Hindlimb muscle (tissue), 1 donor: ENCODE results near the gene PTPRO. TPM values are rescaled to one million over a fixed set of nuclear protein-coding genes. Genes with fewer than 3 reads are reported as not detected.
A peak's percentile ranks its signal among the peaks of the same experiment; 100 is the strongest.

Experiments
- DNase-seq: peaks from one replicate; pipeline ENCODE4 v3.0.0-alpha.2; 2013
- polyA plus RNA-seq: library from polyadenylated mRNA; unstranded; fragments of 120-200 nt; gene quantifications from one replicate; pipeline ENCODE4 v1.2.1, GENCODE V29; 2013; ENCODE audit not compliant: insufficient read length

Gene PTPRO
- polyA plus RNA-seq = 1.9 TPM

DNA sequence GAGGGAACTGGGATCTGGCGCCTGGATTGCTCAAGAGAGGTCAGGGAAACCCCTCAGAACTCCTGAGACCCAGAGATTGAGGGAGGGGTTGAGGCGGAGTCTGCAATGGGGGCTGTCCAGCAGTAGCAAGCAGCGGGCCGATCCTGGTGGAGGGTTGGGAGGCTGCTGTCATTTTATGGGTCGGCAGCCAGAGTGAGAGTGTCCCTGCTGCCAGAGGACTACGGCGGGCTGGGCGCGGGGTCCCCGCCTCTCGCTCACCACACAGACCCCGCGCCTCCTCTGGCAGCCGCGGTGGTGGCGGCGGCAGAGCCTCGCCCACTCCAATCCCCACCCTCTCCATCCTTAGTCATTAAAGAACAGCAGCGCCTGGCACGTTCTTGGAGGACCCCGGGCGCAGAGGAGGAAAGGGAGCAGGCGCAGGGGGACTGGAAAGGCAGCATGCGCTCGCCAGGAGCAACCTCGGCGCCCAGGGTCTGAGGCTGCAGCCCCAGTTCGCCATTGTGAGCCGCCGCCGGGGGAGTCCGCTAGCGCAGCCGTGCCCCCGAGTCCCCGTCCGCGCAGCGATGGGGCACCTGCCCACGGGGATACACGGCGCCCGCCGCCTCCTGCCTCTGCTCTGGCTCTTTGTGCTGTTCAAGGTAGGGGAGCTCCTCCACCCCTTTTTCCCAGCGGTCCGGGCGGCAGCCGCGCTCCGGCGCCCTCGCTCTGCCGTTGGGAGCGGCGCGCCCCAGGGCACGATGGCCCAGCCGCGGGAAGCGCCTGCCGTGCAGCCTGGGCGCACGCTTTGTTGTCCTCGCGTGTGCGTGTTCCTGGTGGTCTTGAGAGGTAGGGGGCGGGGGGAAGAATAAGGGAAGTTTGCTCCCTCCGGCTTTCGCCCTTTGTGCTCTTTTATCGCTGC, at the start of gene PTPRO:
Gene PTPRO, plus strand, starts transcription at position 345 of the 898 bp plus-strand sequence.
- DNase-seq = no peak

DNA sequence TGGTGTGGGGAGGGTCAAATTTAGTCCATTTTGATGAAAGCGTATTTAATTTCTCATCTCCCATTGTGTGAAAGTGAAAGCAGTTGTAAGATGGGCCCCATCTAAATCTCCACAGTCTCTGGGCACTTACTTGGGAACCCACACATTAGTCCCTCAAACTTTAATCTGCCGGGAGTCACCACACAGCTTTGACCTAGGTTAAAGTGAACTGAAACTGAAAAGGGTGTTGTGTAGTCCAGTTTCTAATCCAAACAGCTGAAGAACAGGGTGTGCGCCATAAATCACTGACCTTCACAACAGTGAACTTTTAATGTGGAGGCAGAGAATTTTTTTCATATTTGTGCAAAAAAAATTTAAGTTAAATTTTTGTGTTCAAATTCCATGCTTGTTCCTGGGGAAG, 48.4 kb upstream of the PTPRO start:
- no peak for DNase-seq

DNA sequence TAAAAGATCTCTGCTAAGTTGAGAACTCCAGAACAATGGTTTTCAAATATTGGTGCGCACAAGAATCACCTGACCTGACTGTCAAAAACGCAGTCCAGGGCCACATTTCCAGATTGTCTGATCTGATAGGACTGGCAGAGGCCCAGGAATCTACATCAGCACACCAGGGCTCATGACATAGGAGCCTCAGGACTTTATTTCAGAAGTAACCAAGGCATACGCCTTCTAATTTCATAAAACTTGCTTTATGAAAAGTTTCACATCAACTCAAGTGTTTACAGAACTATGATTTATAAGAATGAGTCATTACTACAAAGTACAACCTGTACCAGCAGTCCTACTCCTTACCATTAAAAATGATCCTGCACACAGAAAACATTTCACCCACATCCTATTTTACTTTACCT, 47.7 kb upstream of the PTPRO start:
- no peak for DNase-seq

DNA sequence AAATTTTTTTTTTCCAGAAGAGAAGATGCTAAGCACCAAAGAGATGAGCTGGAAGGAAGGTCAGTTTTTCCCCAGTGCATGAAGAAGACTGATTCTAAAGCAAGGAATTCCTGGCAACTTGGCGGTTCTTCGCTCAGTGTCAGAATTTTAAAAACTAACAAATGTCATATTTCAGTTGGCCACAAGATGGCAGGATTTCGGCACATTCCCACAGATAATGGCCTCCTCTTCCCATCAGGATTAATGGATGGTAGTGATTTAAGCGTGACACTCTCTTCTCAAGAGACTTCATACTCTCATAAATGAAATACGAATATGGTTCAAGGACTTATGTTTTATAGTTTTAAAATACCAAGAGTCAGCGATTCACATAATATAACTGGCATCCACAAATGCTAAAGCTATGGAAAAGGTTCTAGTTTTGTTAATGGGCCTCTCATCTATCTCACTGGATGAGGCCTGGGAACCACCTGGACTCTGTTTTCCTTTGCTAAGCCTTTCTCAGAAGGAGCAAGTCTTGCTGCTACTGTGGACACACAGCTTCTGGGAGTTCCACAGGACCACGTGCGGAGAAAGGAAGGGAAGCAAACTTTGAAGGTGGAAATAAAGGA, 46.1 kb upstream of the PTPRO start:
- DNase-seq = peak; percentile 65

DNA sequence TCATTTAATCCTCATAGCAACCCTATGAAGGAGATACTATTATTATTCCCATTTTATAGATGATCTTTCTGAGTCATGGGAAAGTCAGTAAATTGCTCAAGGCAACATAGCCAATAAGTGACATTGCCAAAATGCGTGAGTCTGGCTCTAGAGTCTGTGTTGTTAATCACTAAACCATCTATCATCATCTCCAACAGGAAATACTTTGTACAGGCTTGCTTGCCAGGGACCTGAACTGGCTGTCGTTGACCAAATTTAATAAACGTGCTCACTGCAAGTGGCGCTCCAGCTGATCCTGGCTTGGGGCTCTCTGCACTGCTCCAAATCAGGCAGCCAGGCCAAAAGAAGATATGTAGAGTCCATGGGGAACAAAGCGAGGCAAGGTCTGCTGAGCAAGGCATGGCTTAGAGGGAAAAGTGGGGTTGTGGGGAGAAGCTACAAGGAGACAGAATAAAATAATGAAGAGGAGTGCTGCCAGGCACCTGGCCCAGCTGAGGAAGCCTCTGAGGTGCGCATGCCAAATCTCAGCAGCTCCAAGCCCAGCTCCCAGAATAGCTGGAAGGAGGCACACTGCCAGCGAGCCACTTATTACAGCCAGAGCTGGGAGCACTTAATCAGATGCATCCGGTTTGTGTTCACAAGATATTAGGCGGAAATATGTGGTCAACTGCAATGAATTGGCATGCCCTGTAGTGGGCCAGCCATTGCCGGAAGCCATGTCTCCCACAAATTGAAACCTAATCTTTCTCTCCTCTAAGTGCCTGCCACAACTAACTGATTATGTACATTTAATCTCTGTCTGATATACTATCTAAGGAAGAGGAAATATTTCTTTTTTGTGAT, 43.3 kb upstream of the PTPRO start:
- peak; percentile 61 for DNase-seq

DNA sequence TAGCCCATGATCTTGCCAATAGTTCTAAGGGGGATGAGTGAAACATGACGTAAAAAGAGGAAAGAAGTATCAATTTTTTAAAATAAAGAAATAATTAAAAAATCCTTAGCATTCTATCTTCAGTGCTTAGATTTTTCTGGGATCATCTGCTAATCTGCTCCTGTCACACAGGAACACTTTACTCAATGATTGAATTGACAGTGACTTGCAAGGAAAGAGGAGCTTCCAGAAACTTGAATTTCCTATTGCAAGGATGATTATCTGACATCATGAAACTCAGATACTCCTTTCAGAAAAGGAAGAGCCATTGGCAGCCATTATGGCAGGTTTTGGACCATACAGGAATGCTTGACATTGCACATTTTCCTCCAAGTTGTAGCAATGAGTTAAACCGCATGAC, 41.4 kb upstream of the PTPRO start:
- DNase-seq = no peak

DNA sequence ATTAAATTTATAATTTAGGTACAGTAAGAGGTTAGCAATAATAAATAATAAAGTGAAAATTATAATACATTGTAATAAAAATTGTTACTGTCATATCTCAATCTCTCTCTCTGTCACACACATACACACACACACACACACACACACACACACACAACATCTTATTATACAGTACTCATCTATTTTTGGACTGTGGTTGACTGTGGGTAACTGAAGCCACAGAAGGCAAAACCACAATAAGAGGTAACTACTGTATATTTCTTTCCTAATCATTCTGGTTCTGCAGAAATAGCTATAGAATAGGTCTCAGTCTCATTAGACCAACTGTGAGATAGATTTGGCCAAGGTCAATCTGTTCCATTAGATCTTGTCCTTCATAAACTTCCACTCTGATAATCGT, 33.1 kb upstream of the PTPRO start:
- DNase-seq = no peak

DNA sequence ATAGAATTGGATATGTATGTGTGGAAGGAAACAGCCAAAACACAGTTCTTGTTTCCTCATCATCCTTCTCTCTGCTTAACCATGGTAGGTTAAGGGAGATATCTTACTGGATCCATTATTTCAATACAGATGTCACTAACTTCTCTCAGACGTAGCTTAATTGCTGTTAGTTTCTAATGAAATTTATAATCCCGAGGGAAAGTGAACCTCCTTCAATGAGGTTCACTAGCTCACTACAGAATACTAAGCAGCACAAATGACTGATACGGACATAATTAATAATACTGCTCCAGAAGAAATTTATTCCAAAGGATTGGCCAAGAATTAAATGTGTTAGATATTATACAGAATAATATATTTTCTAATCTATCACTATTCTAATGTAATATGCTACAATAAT, 28.6 kb upstream of the PTPRO start:
- DNase-seq = no peak

DNA sequence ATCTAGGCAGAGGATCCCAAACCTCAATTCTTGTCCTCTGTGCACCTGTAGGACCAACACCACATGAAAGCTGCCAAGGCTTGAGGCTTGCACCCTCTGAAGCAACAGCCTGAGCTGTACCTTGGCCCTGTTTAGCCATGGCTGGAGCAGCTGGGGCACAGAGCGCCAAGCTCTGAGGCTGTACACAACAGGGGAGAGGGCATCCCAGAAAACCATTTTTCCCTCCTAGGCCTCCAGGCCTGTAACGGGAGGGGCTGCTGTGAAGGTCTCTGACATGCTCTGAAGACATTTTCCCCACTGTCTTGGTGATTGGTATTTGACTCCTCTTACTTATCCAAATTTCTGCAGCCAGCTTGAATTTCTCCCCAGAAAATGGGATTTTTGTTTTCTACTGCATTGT, 22.4 kb upstream of the PTPRO start:
- DNase-seq = no peak

DNA sequence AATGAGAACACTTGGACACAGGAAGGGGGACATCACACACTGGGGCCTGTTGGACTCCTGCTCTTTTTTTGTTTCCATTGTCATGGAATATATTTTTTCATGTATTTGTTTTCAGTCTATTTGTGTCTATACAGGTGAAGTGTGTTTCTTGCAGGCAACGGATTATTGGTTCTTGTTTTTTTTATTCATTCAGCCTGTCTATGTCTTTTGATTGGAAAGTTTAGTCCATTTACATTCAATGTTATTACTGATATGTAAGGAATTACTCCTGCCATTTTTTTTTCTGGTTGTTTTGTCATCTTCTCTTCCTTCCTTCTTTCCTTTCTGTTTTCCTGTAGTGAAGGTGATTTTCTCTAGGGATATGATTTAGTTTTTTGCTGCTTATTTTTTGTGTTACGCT, 18.0 kb upstream of the PTPRO start:
- no peak for DNase-seq

DNA sequence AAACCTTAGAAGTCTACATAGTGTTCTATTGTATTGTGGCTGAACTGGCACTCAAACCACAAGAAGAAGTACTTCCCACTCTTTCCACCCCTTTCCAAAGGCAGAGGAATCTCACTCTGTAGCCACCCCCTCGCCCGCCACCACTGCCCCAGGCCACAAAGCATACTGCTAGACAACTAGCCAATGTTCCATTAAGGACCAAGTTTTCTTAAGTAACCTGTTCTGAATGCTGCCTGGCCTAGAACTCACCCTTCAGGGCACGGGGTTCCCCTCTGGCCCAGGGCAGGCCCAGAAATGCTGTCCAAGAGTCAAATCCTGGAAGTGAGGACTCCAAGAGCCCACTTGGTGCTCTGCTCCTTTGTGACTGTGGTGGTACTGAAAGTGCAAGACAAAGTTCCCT, 15.7 kb upstream of the PTPRO start:
- no peak for DNase-seq

DNA sequence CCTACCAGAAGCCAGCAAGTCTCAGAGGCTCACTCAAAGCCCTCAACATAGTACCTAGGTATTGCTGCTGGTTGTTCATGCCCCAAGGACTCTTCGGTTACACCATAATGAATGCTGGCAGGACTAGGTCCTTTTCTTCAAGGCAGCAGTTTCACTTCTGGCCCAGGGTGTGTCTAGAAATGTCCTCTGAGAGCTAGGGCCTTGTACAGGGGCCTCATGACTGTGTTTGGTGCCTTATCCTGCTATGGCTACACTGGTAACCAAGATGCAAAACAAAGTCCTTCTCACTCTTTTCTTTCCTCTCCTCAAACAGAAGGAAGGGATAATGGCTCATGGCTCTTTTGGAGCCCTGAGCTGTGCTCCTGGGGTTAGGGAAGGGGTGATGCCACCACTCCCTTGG, 15.2 kb upstream of the PTPRO start:
- DNase-seq = no peak

DNA sequence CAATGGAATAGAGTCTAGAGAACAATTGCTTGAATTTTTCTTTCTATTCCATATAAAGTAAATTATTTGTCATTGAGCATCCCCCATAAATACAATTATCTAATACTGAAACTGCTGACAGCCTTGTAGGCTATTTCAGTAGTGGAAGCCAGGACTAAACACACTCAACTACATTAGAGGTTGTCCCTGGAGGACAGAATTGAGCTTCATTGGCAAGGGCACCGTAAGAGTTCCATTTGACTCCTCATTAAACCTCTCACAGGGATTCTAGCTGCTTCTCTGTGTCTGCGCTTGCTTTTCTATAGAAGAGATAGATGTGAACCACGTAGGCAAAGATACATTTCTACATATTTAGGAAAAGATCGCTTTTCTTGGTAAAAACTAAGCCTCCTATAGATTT, 3.5 kb upstream of the PTPRO start:
- DNase-seq = no peak

DNA sequence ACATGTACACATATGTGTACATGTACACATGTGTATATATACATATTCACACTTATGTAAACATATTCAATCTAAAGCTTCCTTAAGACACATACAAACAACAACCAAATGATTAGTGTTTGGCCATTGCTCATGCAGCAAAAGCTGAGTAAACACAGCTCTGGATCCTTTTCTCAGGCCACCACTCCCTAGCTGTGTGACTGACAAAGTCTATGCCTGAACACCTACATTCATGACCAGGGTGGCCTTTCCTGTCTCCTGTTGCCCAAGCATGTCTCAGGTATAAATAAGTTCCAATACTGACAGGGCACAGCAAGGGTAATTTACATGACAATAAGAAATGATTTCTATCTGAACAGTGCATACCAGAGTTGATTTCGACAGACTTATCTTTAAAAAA, 1.4 kb upstream of the PTPRO start:
- no peak for DNase-seq

DNA sequence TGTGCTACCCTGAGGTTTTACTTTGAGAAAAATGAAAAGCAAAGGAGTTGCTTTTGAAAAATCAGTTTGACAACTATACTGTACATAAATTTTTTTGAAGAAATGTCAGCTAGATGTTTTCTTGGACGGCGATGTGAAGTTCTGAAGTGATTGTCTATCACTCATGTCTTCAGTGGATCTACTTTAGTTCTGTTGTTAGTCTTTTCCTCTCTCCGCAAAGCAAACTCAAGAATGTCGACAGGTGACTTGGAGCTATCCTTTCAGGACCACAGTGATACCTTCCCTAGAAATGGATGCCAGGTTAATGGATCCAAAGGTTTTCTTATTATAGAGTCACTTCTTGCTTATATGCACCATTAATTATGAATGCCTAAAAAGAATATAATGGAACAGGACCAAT, 1.2 kb downstream of the PTPRO start:
- no peak for DNase-seq

DNA sequence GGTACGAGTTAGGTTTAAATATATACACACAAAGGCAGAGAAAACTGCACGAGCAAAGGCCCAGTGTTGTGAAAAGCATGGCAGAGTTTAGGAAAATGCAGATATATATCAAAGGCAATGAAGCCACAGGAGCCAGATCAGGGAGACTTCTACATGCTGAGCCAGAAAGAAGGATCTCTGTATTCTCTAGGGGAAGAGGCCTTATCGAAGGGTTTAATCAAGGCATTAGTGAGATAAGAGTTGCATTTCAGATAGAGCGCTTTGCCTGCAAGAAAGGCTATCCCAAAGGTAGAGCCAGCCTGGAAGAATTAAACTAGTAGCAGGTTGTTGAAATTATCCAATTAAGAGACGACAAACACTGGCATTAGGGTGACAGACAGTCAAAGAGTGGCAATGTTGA, 7.6 kb downstream of the PTPRO start:
- no peak for DNase-seq

DNA sequence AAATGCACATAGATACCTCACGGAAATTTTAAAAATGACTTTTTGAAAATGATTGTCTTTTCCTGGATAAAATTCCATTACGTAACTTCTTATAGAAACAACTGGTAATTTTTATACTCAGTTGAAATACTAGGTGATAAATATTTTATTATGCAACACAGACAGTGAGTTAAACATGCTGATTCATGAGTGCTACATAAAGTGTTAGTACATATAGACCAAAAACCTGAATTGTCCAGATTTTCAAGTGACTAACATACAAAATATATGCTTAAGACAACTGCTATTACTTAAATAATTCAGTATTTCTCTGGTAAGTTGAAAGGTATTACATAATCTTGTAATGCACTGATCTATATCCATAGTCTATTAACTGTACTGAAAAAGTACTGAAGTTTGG, 11.9 kb downstream of the PTPRO start:
- DNase-seq = no peak

DNA sequence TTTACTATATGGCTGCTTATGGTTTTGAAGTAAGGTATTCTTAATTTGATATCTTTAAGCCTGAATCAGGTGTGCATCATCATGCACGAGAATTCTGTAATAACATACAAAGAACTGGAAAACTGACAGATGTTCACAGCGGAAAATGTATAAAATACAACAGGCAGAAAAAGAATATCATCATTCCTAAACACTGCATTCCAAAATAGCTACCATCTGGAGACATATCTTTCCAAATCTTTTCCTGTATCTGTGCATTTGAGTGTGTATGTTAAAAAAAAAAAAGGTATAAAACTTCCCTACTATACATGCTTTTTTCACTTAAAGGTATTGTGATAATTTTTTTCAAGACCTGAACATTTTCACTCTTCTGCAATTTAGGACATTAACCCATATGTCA, 13.7 kb downstream of the PTPRO start:
- no peak for DNase-seq

DNA sequence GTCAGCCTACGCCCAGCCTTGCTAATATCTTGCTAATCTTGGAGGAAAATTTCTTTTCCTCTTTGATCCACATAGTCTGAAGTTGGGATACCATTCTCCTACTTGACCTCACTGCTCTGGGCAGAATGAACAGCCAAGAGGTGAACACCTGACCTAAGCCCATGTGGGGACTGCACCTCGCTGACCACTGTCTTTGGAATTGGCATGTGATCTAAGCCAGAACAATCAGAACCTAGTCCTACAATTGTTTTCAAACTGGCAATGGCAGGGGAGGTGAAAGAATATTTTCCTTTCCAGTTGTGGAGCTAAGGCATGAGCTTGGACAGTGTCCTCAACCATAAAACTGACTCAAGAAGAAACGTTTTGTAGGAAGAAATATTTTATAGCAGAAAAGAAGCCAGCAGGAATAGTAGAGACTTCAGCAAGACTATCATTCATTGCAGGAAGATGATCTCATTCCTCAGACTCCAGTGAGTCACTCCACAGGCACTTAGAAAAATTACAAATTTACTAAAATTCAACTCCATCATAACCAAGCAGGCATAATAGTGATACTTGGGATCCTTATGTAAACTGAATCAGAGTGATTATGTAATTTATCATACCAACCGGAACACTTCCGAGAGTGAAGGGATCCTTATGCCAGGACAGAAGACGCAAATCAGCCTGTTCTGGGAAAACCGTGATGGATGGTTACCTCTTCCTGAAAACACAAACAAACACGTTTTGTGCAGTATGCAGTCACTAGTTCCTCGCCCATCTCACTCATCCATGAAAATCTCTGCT, 14.7 kb downstream of the PTPRO start:
- no peak for DNase-seq

DNA sequence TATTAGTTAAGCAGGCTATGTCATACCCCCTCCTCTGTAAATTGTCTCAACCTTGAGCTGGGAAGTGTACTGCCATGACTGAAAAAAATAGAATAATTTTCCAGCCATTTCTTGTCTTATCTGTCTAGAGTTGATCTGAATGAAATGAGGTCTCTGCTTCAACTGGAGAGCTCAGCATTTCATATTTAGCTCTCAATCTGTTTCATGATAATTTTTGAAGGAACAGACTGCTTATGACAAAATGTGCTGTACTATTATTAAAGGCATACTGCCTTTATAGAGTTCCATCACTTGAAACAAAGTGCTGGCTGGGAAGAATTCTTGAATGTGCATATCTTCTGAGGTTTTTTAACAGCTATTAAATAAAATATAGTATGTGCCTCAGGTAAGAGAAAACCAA, 19.1 kb downstream of the PTPRO start:
- DNase-seq = no peak

DNA sequence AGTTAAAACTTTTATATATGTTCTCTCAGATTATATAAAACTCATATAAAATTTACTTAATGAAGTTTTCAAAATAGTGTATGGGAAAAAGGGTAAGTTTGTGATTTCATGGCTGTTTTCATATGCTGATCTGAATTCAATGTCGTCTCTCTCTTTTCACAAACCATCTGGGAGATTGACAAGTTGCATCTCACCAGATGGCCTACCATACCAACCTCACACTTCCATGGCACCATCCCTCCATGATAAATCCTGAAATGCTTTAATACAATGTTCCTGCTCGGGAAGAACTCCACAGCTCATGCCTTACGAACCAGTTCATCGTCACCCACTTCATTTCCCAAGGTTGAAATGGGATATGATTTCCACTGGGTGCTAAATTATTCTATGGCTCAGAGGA, 22.3 kb downstream of the PTPRO start:
- no peak for DNase-seq

DNA sequence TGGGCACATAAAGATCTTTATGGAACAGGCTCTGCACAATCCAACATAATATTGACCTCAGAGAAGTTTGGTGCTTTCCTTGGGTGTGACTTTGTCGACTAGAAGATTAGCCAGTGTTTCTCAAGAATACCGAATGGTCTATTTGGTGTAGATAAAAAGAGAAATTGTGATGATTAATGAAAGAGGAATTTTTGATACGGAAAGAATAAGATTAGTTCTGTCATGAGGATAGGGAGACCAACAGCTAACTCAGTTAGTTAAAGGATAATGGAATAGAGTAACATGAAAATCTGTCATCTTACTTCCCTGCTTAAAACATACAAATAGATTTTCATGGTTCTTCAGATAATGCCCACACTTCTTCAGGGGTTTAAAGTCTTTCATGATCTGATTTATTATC, 24.2 kb downstream of the PTPRO start:
- DNase-seq = no peak

DNA sequence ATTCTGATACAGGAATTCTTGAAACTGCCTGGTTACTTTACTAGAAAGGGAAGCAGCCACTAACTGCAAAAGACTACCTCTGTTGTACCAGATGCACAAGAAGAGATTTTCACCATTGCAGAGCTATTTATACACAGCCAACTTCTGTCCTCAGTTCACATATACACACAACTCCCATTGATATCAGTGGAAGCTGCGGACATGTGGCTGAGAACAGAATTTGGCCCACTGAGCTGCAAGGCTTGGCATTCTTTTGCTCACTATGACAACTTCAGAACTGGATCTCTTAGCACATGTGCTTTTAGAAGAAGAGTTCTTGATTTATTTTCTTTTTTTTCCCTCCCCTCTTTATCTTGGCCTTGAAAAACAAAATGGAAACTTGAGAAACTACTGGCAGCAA, 28.3 kb downstream of the PTPRO start:
- no peak for DNase-seq
